PFSK-1 (cell line): ENCODE results near the gene AKR1E2. TPM values are rescaled to one million over a fixed set of nuclear protein-coding genes. Genes with fewer than 3 reads are reported as not detected.

ENCODE experiments used
- FOXP2 ChIP-seq: optimal IDR thresholded peaks from 2 replicates; pipeline ENCODE3; 2011; ENCODE audit warnings: borderline replicate concordance, control low read depth, inconsistent platforms; ENCODE audit not compliant: insufficient read depth; ENCODE audit errors: extremely low read length, extremely low read depth
- POLR2AphosphoS5 ChIP-seq: IDR thresholded peaks from 2 replicates; pipeline ENCODE4 v1.6.1; 2012; ENCODE audit warnings: low read depth, mild to moderate bottlenecking, control low read depth, low read length, moderate library complexity
- REST ChIP-seq, 2 experiments: IDR thresholded peaks; 2 replicates each; pipeline versions ENCODE4 v1.6.1 to v1.8.0; 2011 to 2012; ENCODE audit warnings: low read depth in 2 of 2, low read length in 2 of 2, control low read depth in 1 of 2, inconsistent platforms in 1 of 2, mild to moderate bottlenecking in 1 of 2, moderate library complexity in 1 of 2; ENCODE audit not compliant: insufficient read depth in 1 of 2
- SIN3A ChIP-seq: IDR thresholded peaks from 2 replicates; pipeline ENCODE4 v1.6.1; 2012; ENCODE audit warnings: mild to moderate bottlenecking, low read length, moderate library complexity, borderline replicate concordance; ENCODE audit not compliant: insufficient read depth
- TAF1 ChIP-seq: IDR thresholded peaks from 2 replicates; pipeline ENCODE4 v1.6.1; 2012; ENCODE audit warnings: low read length, control low read depth, borderline replicate concordance; ENCODE audit not compliant: insufficient read depth
- polyA plus RNA-seq: library from polyadenylated mRNA; unstranded; fragments of >200 nt; gene quantifications from one replicate; pipeline ENCODE4 v1.2.1, GENCODE V29; 2012; ENCODE audit warnings: low read depth, missing spikeins; ENCODE audit not compliant: insufficient read length

Gene AKR1E2
- not detected for polyA plus RNA-seq

- no peak for TF ChIP-seq FOXP2
- no peak for TF ChIP-seq TAF1
- no peak for TF ChIP-seq REST (IDR thresholded peaks at IDR 0.05; ENCODE audit: insufficient read depth in 1 of 2, low read depth in 2 of 2, low read length in 2 of 2)
- no peak for TF ChIP-seq POLR2AphosphoS5
- TF ChIP-seq SIN3A, result no peak
These were observed at the start of gene AKR1E2 for GRCh38 chr10:4825868-4826791. Gene AKR1E2 (plus strand): TSS chr10:4826207. CDS start chr10:4826325, 118 bp downstream.

- TF ChIP-seq POLR2AphosphoS5 (no peak), REST (IDR thresholded peaks at IDR 0.05; ENCODE audit: insufficient read depth in 1 of 2, low read depth in 2 of 2, low read length in 2 of 2) (no peak)
These were observed 49.8 kb upstream of the AKR1E2 start for GRCh38 chr10:4776234-4776638.

- TF ChIP-seq POLR2AphosphoS5 (no peak), SIN3A (no peak)
These were observed 47.2 kb upstream of the AKR1E2 start for GRCh38 chr10:4778761-4779160.

GRCh38 chr10:4780091-4780490 is 45.9 kb upstream of the AKR1E2 start:
- TF ChIP-seq TAF1 (no peak), SIN3A (no peak), FOXP2 (no peak), REST (IDR thresholded peaks at IDR 0.05; ENCODE audit: insufficient read depth in 1 of 2, low read depth in 2 of 2, low read length in 2 of 2) (no peak), POLR2AphosphoS5 (no peak)

- no peak for TF ChIP-seq REST (IDR thresholded peaks at IDR 0.05; ENCODE audit: insufficient read depth in 1 of 2, low read depth in 2 of 2, low read length in 2 of 2)
- no peak for TF ChIP-seq TAF1
- TF ChIP-seq POLR2AphosphoS5, result no peak
- no peak for TF ChIP-seq FOXP2
- TF ChIP-seq SIN3A, result no peak
These were observed 45.2 kb upstream of the AKR1E2 start for GRCh38 chr10:4780782-4781181.
